Skin epidermis (tissue), 12 donors: ENCODE measurements around the gene NUPR2.
"Not testable (repeated sequence)": the region's sequence is repeated elsewhere in the genome, so short reads cannot be mapped to it uniquely, and the experiment has no call there.

Experiments
- H3K27ac ChIP-seq, 21 experiments: fragments of 200-600 bp; sonication (generic) in 11 of 21; one replicate each; pipeline ENCODE4 v1.5.0; 2020; ENCODE audit warnings: mild to moderate bottlenecking in 3 of 21, inconsistent platforms in 2 of 21, moderate library complexity in 2 of 21
- H3K4me3 ChIP-seq, 7 experiments: fragments of 200-600 bp; sonication (generic) in 2 of 7; one replicate each; pipeline ENCODE4 v1.5.0; 2020; ENCODE audit warnings: inconsistent platforms in 2 of 7, mild to moderate bottlenecking in 2 of 7, moderate library complexity in 1 of 7

NUPR2 gene

GRCh38 chr7:56115852-56116538 lies at the start of gene NUPR2:
TSS of gene NUPR2 (minus strand) at chr7:56116417. CDS start at chr7:56116314, 103 bp downstream.
- Histone ChIP-seq H3K4me3 (peak within 1 kb of the TSS in 6 of 7 experiments; percentile 9 to 38 (median 21)), H3K27ac (peak within 1 kb of the TSS in 1 of 21 experiments; percentile 17)

DNA sequence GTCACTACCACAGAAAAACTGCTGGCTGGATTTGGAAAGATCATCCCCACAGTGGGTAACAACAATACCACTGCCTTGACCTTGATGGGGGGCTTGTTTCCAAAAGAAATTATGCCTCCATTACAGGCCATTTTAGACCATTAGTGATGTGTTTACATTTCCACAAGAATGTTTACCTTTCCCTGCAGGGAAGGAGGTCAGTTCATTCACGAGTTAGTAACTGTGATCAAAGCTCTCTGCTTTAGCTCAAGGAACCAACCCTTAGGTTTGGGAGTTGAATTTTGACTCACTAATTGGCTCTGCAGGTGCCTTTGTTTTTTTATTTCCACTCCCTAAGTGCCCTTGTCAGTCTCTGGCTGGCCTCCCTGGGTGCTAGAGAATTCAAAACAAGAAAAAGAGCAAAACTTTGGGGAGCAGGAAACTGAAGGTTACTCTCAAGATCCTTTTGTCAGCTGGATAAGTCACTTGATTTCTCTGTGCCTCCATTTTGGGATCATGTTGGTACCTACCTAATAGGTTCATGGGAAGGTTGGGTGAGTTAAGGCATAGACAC lies 41.1 kb upstream of the NUPR2 start:
- no peak overlapping the region for H3K4me3 ChIP-seq
- H3K27ac ChIP-seq = no peak overlapping the region

- H3K27ac ChIP-seq = not testable (repeated sequence)
Measured at GRCh38 chr7:56131062-56131461, 14.8 kb upstream of the NUPR2 start.

DNA sequence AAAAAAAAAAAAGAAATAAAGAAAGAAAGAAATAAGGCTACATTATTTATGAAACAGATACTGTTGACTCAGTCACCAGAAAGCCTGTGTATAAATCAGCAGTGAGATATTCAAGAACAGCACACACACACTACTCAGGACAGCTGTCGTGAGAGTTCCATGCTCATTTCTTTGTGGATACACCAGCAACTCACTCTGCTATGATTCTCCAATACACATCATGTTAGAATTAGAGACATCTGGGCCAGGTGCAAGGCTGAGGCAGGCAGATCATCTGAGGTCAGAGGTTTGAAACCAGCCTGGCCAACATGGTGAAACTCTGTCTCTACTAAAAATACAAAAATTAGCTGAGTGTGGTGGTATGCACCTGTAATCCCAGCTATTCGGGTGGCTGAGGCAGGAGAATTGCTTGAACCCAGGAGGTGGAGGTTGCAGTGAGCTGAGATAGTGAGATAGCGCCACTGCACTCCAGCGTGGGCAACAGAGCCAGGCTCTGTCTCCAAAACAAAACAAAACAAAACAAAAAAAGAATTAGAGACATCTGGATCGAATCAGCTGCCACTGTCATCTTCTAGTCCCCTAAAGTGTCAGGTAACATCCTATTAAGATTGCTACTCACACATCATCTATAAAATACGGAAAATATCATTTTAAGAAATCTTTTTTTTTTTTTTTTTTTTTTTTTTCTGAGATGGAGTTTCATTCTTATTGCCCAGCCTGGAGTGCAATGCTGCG lies 11.2 kb upstream of the NUPR2 start:
- Histone ChIP-seq H3K27ac (no peak overlapping the region), H3K4me3 (no peak overlapping the region)

More at GRCh38 chr7:56131062-56131461, 14.8 kb upstream of the NUPR2 start:
- H3K4me3 ChIP-seq = not testable (repeated sequence)

GRCh38 chr7:56125831-56126230 lies 9.6 kb upstream of the NUPR2 start:
- Histone ChIP-seq H3K27ac (no peak overlapping the region), H3K4me3 (no peak overlapping the region)

- Histone ChIP-seq H3K27ac (no peak overlapping the region), H3K4me3 (no peak overlapping the region)
Measured at GRCh38 chr7:56124981-56125380, 8.8 kb upstream of the NUPR2 start.

- Histone ChIP-seq H3K27ac (no peak overlapping the region), H3K4me3 (no peak overlapping the region)
Measured at GRCh38 chr7:56121440-56121839, 5.2 kb upstream of the NUPR2 start.

DNA sequence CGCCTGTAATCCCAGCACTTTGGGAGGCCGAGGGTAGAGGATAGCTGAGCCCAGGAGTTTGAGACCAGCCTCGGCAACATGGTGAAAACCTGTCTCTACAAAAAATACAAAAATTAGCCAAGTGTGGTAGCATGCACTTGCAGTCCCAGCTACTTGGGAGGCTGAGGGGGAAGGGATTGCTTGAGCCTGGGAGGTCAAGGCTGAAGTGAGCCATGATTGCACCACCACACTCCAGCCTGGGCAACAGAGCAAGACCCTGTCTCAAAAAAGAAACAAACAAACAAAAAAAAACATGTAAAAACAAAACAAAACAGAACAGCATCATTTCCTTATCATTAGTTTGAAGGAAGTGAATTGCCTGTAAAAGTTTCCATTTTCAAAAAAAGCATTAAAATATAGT lies 4.0 kb downstream of the NUPR2 start:
- H3K4me3 ChIP-seq, H3K27ac ChIP-seq: not testable (repeated sequence)

GRCh38 chr7:56110611-56111010 lies 5.6 kb downstream of the NUPR2 start:
- Histone ChIP-seq H3K27ac (no peak overlapping the region), H3K4me3 (no peak overlapping the region)

GRCh38 chr7:56107954-56108258 lies 8.3 kb downstream of the NUPR2 start:
- Histone ChIP-seq H3K27ac (no peak overlapping the region), H3K4me3 (no peak overlapping the region)

GRCh38 chr7:56106108-56107073 lies 9.8 kb downstream of the NUPR2 start, which contains the start of gene CHCHD2:
TSS of gene CHCHD2 (minus strand) at chr7:56106476. CDS start at chr7:56106413, 63 bp downstream.
- Histone ChIP-seq H3K27ac (peak within 1 kb of the TSS; percentile 66 to 98 (median 88)), H3K4me3 (peak within 1 kb of the TSS; percentile 78 to 94 (median 82))

DNA sequence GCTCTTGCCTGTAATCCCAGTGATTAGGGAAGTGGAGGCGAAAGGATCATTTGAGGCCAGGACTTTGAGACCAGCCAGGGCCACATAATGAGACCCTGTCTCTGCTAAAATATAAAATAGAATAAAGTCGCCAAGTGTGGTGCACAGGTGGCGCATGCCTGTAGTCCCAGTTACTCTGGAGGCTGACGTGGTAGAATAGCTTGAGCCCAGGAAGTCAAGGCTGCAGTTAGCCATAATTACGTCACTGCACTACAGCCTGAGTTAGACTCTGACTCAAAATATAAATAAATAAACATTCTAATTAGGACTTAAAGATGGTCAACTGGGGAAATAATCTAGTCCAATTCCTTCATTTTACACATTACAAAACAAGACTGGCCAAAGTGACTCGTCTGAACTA lies 10.7 kb downstream of the NUPR2 start:
- Histone ChIP-seq H3K4me3 (peak overlapping the region; percentile 78 to 94 (median 82)), H3K27ac (peak overlapping the region in 20 of 21 experiments; percentile 66 to 98 (median 88))

GRCh38 chr7:56104138-56104537 lies 12.1 kb downstream of the NUPR2 start:
- not testable (repeated sequence) for H3K27ac ChIP-seq, H3K4me3 ChIP-seq

DNA sequence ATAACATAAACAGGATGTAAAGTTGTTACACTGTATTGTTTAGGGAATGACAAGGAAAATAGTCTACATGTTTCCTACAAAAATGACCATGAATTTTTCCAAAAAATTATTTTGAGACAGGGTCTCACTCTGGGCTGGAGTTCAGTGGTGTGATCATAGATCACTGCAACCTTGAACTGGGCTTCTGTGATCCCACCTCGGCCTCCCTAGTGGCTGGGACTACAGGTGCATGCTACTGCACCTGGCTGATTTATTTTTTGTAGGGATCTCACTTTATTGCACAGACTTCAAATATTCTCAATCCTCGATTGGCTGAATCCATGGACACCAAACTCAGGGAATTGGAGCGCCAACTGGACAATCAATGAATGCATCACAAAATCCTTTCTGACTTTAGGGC lies 16.6 kb downstream of the NUPR2 start:
- Histone ChIP-seq H3K27ac (no peak overlapping the region), H3K4me3 (no peak overlapping the region)

- H3K27ac ChIP-seq = peak overlapping the region in 2 of 21 experiments; percentile 16 to 17
- H3K4me3 ChIP-seq = not testable (repeated sequence)
Measured at GRCh38 chr7:56098187-56099008, 17.8 kb downstream of the NUPR2 start.

DNA sequence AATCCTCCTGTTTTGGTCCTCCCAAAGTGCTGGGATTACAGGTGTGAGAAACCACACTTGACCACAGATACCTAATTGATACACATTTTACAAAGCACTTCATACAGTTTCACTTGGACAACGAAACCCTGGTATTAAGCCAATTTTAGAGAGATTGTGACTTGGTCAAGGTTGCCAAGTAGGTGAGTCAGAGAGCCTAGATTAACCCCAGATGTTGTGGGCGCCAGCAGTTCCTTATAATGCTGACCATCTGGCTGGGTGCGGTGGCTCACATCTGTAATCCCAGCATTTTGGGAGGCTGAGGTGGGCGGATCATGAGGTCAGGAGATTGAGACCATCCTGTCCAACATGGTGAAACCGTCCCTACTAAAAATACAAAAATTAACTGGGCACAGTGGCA lies 18.5 kb downstream of the NUPR2 start:
- H3K27ac ChIP-seq = peak overlapping the region in 3 of 21 experiments; percentile 16 to 39 (median 17)
- no peak overlapping the region for H3K4me3 ChIP-seq

DNA sequence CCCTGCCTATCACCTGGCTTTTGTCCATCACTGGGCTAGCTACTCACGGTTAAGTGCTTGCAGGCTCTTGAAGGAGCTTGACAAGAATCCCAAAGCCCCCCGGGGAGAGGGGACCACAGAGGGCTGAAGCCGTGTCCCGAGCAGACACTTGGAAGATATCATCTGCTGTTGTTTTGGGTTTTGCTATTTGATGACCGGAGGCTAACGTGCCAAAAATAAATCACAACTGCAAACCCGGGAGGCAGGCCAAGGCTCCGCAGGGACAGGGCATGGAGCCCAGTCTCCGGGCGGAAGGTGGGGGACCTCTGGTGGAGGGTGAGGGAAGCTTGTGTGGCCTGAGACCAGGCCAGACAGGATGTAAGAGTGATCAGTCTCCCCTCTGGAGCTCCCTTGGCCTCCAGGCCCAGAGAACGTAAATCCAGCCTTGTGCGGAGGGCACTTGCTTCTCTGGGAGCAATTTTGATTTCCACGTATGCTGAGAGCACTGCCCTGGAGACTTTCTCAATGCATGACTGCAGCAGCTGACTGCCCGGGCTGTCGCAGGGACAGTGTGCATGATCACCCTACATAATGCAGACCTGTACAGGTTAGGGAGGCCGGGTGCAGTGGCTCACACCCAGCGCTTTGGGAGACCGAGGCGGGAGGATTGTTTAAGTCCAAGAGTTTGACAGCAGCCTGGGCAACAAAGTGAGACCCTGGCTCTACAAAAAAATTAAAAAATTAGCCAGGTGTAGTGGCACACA lies 23.3 kb downstream of the NUPR2 start, which contains the start of gene PHKG1:
Gene PHKG1 (minus strand): TSS at position 164 of the 743 bp plus-strand sequence. CDS start 4,011 bp downstream, outside the sequence.
- peak within 1 kb of the TSS in 1 of 7 experiments; percentile 8 for H3K4me3 ChIP-seq
- H3K27ac ChIP-seq = peak within 1 kb of the TSS in 18 of 21 experiments; percentile 7 to 84 (median 66)

- Histone ChIP-seq H3K4me3 (peak overlapping the region in 1 of 7 experiments; percentile 8), H3K27ac (peak overlapping the region in 18 of 21 experiments; percentile 7 to 84 (median 66))
Measured at GRCh38 chr7:56092388-56092787, 23.8 kb downstream of the NUPR2 start.
